Loucy (cell line): Measurements from ENCODE around the gene OR9K2.

Experiments
- H2AFZ ChIP-seq: fragments of 200-600 bp; sonication (generic); 2 replicates; pipeline ENCODE4 v1.6.0; 2016; ENCODE audit warnings: antibody characterized with exemption, mild to moderate bottlenecking, low read length, moderate library complexity
- H3F3A ChIP-seq: fragments of 200-600 bp; 2 replicates; pipeline ENCODE4 v1.6.0; 2016; ENCODE audit warnings: antibody characterized with exemption, low read depth, mild to moderate bottlenecking
- H3K27me3 ChIP-seq: fragments of 200-600 bp; sonication (generic); 2 replicates; pipeline ENCODE4 v1.6.1; 2014; ENCODE audit warnings: low read length, mild to moderate bottlenecking; ENCODE audit not compliant: insufficient read depth, poor library complexity, severe bottlenecking
- H3K36me3 ChIP-seq: fragments of 200-600 bp; sonication (generic); 2 replicates; pipeline ENCODE4 v1.6.1; 2016; ENCODE audit warnings: low read length; ENCODE audit not compliant: insufficient read depth
- H3K4me1 ChIP-seq: fragments of 200-600 bp; sonication (generic); 2 replicates; pipeline ENCODE4 v1.5.1; 2014; ENCODE audit warnings: low read length, mild to moderate bottlenecking; ENCODE audit not compliant: insufficient read depth, poor library complexity, severe bottlenecking
- H3K4me2 ChIP-seq: fragments of 200-600 bp; sonication (generic); 2 replicates; pipeline ENCODE4 v1.6.0; 2014; ENCODE audit warnings: antibody characterized with exemption, low read length, low read depth, mild to moderate bottlenecking; ENCODE audit not compliant: poor library complexity, severe bottlenecking
- H3K4me3 ChIP-seq: fragments of 200-600 bp; sonication (generic); 2 replicates; pipeline ENCODE4 v1.5.1; 2014; ENCODE audit warnings: low read length, mild to moderate bottlenecking, mixed read lengths; ENCODE audit not compliant: poor library complexity, severe bottlenecking
- H3K79me2 ChIP-seq: fragments of 200-600 bp; sonication (generic); 2 replicates; pipeline ENCODE4 v1.6.1; 2014; ENCODE audit warnings: low read length; ENCODE audit not compliant: insufficient read depth
- H3K9ac ChIP-seq: fragments of 200-600 bp; sonication (generic); 2 replicates; pipeline ENCODE4 v1.6.0; 2014; ENCODE audit warnings: mild to moderate bottlenecking, low read depth, low read length, moderate library complexity; ENCODE audit not compliant: poor library complexity, severe bottlenecking
- H3K9me2 ChIP-seq: fragments of 200-600 bp; sonication (generic); replicated peaks from 2 replicates; pipeline ENCODE4 v1.6.1; 2016; ENCODE audit warnings: low read depth, low read length, mixed read lengths
- H3K9me3 ChIP-seq: fragments of 200-600 bp; sonication (generic); 2 replicates; pipeline ENCODE4 v1.6.1; 2014; ENCODE audit warnings: mild to moderate bottlenecking, antibody characterized with exemption, low read length, low read depth; ENCODE audit not compliant: insufficient read depth
- H4K20me1 ChIP-seq: fragments of 200-600 bp; sonication (generic); 2 replicates; pipeline ENCODE4 v1.6.0; 2014; ENCODE audit warnings: antibody characterized with exemption, low read length, mild to moderate bottlenecking; ENCODE audit not compliant: insufficient read depth, poor library complexity, severe bottlenecking
- CTCF ChIP-seq: fragments of 200-600 bp; sonication (generic); conservative IDR thresholded peaks from 2 replicates; pipeline ENCODE4 v1.5.1; 2014; ENCODE audit warnings: mild to moderate bottlenecking, antibody characterized with exemption, low read length
- EZH2phosphoT487 ChIP-seq: fragments of 200-600 bp; IDR thresholded peaks from 2 replicates; pipeline ENCODE4 v1.6.1; 2018; ENCODE audit warnings: antibody characterized with exemption, mild to moderate bottlenecking, moderate library complexity, borderline replicate concordance

Gene OR9K2

GRCh38 chr12:55172686-55173085 lies 46.5 kb downstream of the OR9K2 start:
- Histone ChIP-seq H3K9me3 (no peaks in the 10 kb centered on the region), H3K4me3 (no peak overlapping the region), H3K9ac (no peak overlapping the region), H3K4me2 (no peak overlapping the region), H3F3A (no peaks in the 10 kb centered on the region), H3K27me3 (no peaks in the 10 kb centered on the region), H3K36me3 (no peaks in the 10 kb centered on the region), H4K20me1 (no peaks in the 10 kb centered on the region), H2AFZ (no peak overlapping the region), H3K9me2 (no peaks in the 10 kb centered on the region), H3K4me1 (no peaks in the 10 kb centered on the region), H3K79me2 (no peaks in the 10 kb centered on the region)
- TF ChIP-seq CTCF (no peak), EZH2phosphoT487 (no peak)

- H3K36me3 ChIP-seq: no peaks in the 10 kb centered on the region
- no peaks in the 10 kb centered on the region for H3K27me3 ChIP-seq
- H2AFZ ChIP-seq: no peak overlapping the region
- no peaks in the 10 kb centered on the region for H3K9me3 ChIP-seq
- no peaks in the 10 kb centered on the region for H3K4me1 ChIP-seq
- no peak overlapping the region for H3K4me3 ChIP-seq
- no peaks in the 10 kb centered on the region for H3F3A ChIP-seq
- TF ChIP-seq CTCF: no peak
- no peak for TF ChIP-seq EZH2phosphoT487
- no peaks in the 10 kb centered on the region for H4K20me1 ChIP-seq
- H3K79me2 ChIP-seq: no peaks in the 10 kb centered on the region
- no peaks in the 10 kb centered on the region for H3K9me2 ChIP-seq
- no peak overlapping the region for H3K4me2 ChIP-seq
- H3K9ac ChIP-seq: no peak overlapping the region
These were observed 47.2 kb downstream of the OR9K2 start for GRCh38 chr12:55173456-55173855.
